Heart left ventricle (tissue), 16 donors: ENCODE measurements around the gene FOXP1. TPM values are rescaled to one million over a fixed set of nuclear protein-coding genes. Genes with fewer than 3 reads are reported as not detected.

ENCODE experiments used
- ATAC-seq, 4 donors: fragments of 200-7000 bp; cut with Tn5 transposase; one replicate each; pipeline ENCODE4 v1.9.1; 2020 to 2022; ENCODE audit warnings: moderate library complexity in 4 of 4, mild to moderate bottlenecking in 3 of 4, moderate number of reproducible peaks in 1 of 4
- DNase-seq, 5 donors: peaks; one replicate each; pipeline ENCODE4 v3.0.0-alpha.2; 2020
- H3K27ac ChIP-seq, 12 donors: fragments of 200-600 bp; sonication (generic) in 4 of 12; one replicate each; pipeline versions ENCODE4 v1.5.0 to v1.8.0; 2016 to 2022; ENCODE audit warnings: mild to moderate bottlenecking in 2 of 12
- H3K27me3 ChIP-seq, 9 donors: fragments of 200-600 bp; sonication (generic) in 2 of 9; one replicate each; pipeline versions ENCODE4 v1.5.1 to v1.8.0; 2016 to 2022; ENCODE audit warnings: mild to moderate bottlenecking in 3 of 9
- H3K36me3 ChIP-seq, 9 donors: fragments of 200-600 bp; sonication (generic) in 2 of 9; one replicate each; pipeline versions ENCODE4 v1.5.0 to v1.8.0; 2018 to 2022; ENCODE audit warnings: mild to moderate bottlenecking in 2 of 9
- H3K4me1 ChIP-seq, 12 donors: fragments of 200-600 bp; sonication (generic) in 4 of 12; one replicate each; pipeline versions ENCODE4 v1.5.0 to v1.8.0; 2016 to 2022; ENCODE audit warnings: mild to moderate bottlenecking in 3 of 12
- H3K4me3 ChIP-seq, 12 donors: fragments of 200-600 bp; sonication (generic) in 4 of 12; one replicate each; pipeline versions ENCODE4 v1.5.0 to v1.8.0; 2017 to 2022; ENCODE audit warnings: mild to moderate bottlenecking in 9 of 12, moderate library complexity in 4 of 12
- H3K9me3 ChIP-seq, 12 donors: fragments of 200-600 bp; sonication (generic) in 4 of 12; one replicate each; pipeline versions ENCODE4 v1.5.0 to v1.8.0; 2016 to 2022; ENCODE audit warnings: mild to moderate bottlenecking in 1 of 12
- POLR2A ChIP-seq, 2 donors: fragments of 450-650 bp; IDR thresholded peaks; one replicate each; pipeline ENCODE4 v1.6.1; 2017; ENCODE audit warnings: antibody characterized with exemption in 2 of 2, mild to moderate bottlenecking in 2 of 2, moderate library complexity in 2 of 2
- WGBS, 4 donors: extraction: QIAGEN DNeasy Blood & Tissue Kit in 2 of 4; methylation state at CpG; one replicate each; pipeline versions ENCODE4 v1.1.5 to v1.1.7; 2013 to 2018; 5-methylcytosine and 5-hydroxymethylcytosine counted together
- intact Hi-C, 10 donors: fragments of 100-400 bp; cut with DNase I; formaldehyde crosslinking; loops; one replicate each; pipeline versions ENCODE4 v1.11.1 to v1.14.2; 2022
- polyA plus RNA-seq, 2 donors: library from polyadenylated mRNA; stranded (reverse); fragments of 200-250 nt; gene quantifications; one replicate each; pipeline ENCODE4 v1.2.3, GENCODE V29; 2013
- total RNA-seq, 9 donors: library from RNA; depleted of rRNA in 2 of 9; stranded (reverse); fragments of >200 nt in 2 of 9; fragmentation: NEBNext Ultra II Directional in 3 of 9; extraction: Animal tissue kit (Norgen Biotek cat#: 25700) in 3 of 9; gene quantifications; one replicate each; pipeline versions ENCODE4 v1.1.0 to v1.2.4, GENCODE V29; 2016 to 2023
- TF ChIP-seq, protein P1 (sequence below), 12 donors: fragments of 200-600 bp; sonication (generic) in 4 of 12; IDR thresholded peaks; one replicate each; pipeline versions ENCODE4 v1.5.0 to v1.8.0; 2018 to 2022; ENCODE audit warnings: antibody characterized with exemption in 12 of 12, mild to moderate bottlenecking in 5 of 12
- donor health status: ischemic (EF 13 %, LVEDD 7.1; RV severe dilation, severe dysfunction).
- donor health status: healthy with polysubstance abuse.
- donor health status: DM: no; HTN: yes; CAD: no.
- donor health status: DM: no; HTN: no; CAD: no.
- donor health status: ischemic (EF 25% LVEDD 6.9; RV normal size, moderate dysfunction).
- donor health status: ischemic (EF 25% LVEDD 5.7; RV mildly dilated, moderate dysfunction).
- donor health status: healthy.
- donor health status: DM: yes; HTN: yes; CAD: no.
- donor health status: ischemic (EF 35%, LVEDD 5.7; RV mildly dilated, moderate dysfunction).
- donor health status: nonischemic (EF 11% LVEDD 7.7; RV severe dilation, severe dysfunction).
- donor health status: DM: yes; HTN: yes; CAD: no.
- donor health status: PGD.
- donor health status: ischemic (EF 29% LVEDD 5.4; RV normal size, mild dysfunction).
- donor health status: nonischemic (EF 23%, LVEDD 6.1; RV moderate dilation, normal function).

The FOXP1 gene
- total and polyA plus RNA-seq, 11 donors, result 14.9 to 67.8 (median 41.1) TPM

DNA sequence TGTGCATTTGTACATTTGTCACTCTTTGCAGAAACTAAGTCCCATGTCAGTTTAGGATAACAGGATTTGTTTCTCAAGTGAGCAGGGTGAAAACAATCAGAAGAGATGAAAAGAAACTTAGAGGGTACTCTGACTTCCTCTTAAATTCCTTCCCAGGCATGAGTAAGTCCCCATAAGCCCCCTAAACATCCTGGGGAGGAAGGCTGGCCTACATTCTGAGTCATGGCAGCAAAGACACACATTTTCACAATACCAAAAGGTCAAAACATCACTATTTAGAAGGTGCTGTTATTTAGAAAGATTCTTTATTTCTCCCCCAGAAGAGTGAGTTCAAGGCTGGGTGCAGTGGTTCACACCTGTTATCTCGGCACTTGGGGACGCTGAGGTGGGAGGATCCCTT lies 7.6 kb upstream of the FOXP1 start:
- WGBS, 4 donors, result 95 to 100% (median 96%) methylated on average over 2 of the region's 2 CpGs
- H3K9me3 ChIP-seq, result peaks cover 0 to 3% (median 0%) of the 10 kb centered on the region in 12 donors
- H3K4me1 ChIP-seq, result peaks cover 0 to 7% (median 4%) of the 10 kb centered on the region in 12 donors
- no peak overlapping the region for H3K4me3 ChIP-seq
- H3K27me3 ChIP-seq, result no peaks in the 10 kb centered on the region
- no peak overlapping the region for H3K27ac ChIP-seq
- H3K36me3 ChIP-seq, result no peaks in the 10 kb centered on the region
- no peak for ATAC-seq
- intact Hi-C loops, result loop anchor here in 3 of 10 donors (5.0 to 10.0 kb wide), 4 partner anchors 876 to 1059 kb away; no protein-coding TSS in a partner anchor
- TF ChIP-seq POLR2A (IDR thresholded peaks at IDR 0.05), result no peak
- TF ChIP-seq, protein P1, sequence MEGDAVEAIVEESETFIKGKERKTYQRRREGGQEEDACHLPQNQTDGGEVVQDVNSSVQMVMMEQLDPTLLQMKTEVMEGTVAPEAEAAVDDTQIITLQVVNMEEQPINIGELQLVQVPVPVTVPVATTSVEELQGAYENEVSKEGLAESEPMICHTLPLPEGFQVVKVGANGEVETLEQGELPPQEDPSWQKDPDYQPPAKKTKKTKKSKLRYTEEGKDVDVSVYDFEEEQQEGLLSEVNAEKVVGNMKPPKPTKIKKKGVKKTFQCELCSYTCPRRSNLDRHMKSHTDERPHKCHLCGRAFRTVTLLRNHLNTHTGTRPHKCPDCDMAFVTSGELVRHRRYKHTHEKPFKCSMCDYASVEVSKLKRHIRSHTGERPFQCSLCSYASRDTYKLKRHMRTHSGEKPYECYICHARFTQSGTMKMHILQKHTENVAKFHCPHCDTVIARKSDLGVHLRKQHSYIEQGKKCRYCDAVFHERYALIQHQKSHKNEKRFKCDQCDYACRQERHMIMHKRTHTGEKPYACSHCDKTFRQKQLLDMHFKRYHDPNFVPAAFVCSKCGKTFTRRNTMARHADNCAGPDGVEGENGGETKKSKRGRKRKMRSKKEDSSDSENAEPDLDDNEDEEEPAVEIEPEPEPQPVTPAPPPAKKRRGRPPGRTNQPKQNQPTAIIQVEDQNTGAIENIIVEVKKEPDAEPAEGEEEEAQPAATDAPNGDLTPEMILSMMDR (IDR thresholded peaks at IDR 0.05), result no peak
- DNase-seq, result no peak

DNA sequence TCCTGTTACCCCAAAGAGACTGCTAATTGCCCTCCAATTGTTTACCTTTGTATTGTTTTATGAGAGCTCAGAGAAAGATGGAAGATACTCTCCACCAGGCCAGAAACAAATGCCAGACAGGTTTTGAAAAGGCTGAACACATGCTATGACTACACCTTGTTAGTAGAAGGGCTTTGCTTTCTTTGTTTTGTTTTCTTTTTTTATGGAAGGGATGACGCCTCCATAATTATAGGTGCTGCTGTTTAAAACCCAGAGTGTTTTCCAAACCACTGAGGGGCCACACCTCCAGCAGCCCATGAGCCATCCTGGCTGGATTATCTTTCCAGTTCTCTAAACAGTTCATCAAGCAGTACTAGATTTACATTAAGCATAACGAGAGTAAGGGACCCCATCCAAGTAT lies 5.6 kb upstream of the FOXP1 start:
- WGBS, 4 donors, result 85 to 94% (median 91%) methylated on average over 2 of the region's 2 CpGs
- H3K9me3 ChIP-seq, result peaks cover 0 to 3% (median 0%) of the 10 kb centered on the region in 12 donors
- DNase-seq (no peak), ATAC-seq (no peak)
- H3K4me1 ChIP-seq, result peaks cover 0 to 21% (median 11%) of the 10 kb centered on the region in 12 donors
- TF ChIP-seq, protein P1 (IDR thresholded peaks at IDR 0.05), result no peak
- no peak for TF ChIP-seq POLR2A (IDR thresholded peaks at IDR 0.05)
- H3K27ac ChIP-seq, result no peak overlapping the region
- no peaks in the 10 kb centered on the region for H3K36me3 ChIP-seq
- intact Hi-C loops, result loop anchor here (5.0 to 10.0 kb wide), 15 partner anchors 134 to 1057 kb away; no protein-coding TSS in a partner anchor
- H3K4me3 ChIP-seq, result no peak overlapping the region
- H3K27me3 ChIP-seq, result no peaks in the 10 kb centered on the region

DNA sequence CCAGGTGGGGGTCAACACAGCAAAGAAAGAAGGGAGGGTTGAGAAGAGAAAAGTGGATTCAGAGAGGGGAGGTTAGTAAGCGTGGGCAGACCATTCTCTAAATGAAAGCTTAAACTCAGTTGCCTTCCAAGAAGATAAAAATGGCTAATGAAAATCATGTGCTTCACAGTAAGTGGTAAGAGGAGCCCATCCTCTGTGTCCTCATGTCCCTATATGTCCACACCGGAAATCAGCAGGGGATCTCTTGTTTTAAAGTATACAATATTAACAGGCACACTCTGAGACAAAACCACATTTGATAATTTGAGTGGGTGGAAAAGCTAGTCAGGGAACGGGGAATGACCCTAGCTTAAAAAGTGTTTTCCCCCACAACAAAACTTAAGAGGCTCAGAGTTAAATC lies 4.4 kb upstream of the FOXP1 start:
- ATAC-seq (no peak), DNase-seq (no peak)
- H3K4me1 ChIP-seq, result peaks cover 0 to 21% (median 11%) of the 10 kb centered on the region in 12 donors
- peak overlapping the region in 1 of 12 donors; percentile 41 for H3K27ac ChIP-seq
- H3K9me3 ChIP-seq, result peaks cover 0 to 3% (median 0%) of the 10 kb centered on the region in 12 donors
- TF ChIP-seq, protein P1 (IDR thresholded peaks at IDR 0.05), result no peak
- no peak for TF ChIP-seq POLR2A (IDR thresholded peaks at IDR 0.05)
- intact Hi-C loops, result loop anchor here (2.0 to 10.0 kb wide), 19 partner anchors 133 to 1056 kb away; no protein-coding TSS in a partner anchor
- H3K4me3 ChIP-seq, result no peak overlapping the region
- no peaks in the 10 kb centered on the region for H3K36me3 ChIP-seq
- 83 to 89% (median 87%) methylated on average over 3 of the region's 3 CpGs for WGBS, 4 donors
- no peaks in the 10 kb centered on the region for H3K27me3 ChIP-seq

DNA sequence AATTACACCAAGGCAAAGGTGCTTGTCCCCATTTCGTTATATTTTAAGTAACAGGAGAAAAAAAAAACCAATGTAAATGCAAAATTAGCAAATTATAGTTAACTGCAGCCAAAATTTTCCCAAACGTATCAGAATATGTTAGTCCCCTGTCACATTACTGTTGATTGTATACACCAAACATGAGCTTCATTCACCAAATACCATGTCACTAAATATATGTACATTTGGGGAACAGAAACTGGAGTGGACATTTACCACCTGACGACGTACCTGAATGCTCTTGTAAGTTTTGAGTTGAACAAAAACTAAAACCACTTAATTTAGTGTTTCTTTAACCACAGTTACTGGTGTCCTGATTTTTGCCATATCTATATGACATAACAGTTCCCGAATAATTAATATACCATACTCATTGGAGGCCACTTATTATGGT lies 3.3 kb upstream of the FOXP1 start:
- H3K36me3 ChIP-seq, result no peaks in the 10 kb centered on the region
- WGBS, 4 donors, result 39 to 49% (median 43%) methylated on average over 5 of the region's 5 CpGs
- peaks cover 0 to 21% (median 11%) of the 10 kb centered on the region in 12 donors for H3K4me1 ChIP-seq
- H3K4me3 ChIP-seq, result no peak overlapping the region
- intact Hi-C loops, result loop anchor here (2.0 to 10.0 kb wide), 19 partner anchors 132 to 1055 kb away; no protein-coding TSS in a partner anchor
- ATAC-seq (no peak), DNase-seq (no peak)
- H3K27me3 ChIP-seq, result no peaks in the 10 kb centered on the region
- peaks cover 0 to 3% (median 0%) of the 10 kb centered on the region in 12 donors for H3K9me3 ChIP-seq
- no peak overlapping the region for H3K27ac ChIP-seq
- no peak for TF ChIP-seq POLR2A (IDR thresholded peaks at IDR 0.05)
- TF ChIP-seq, protein P1 (IDR thresholded peaks at IDR 0.05), result peak in 1 of 12 donors; percentile 20
